ENCODE data around the gene FAM3B. TPM values are rescaled to one million over a fixed set of nuclear protein-coding genes. Genes with fewer than 3 reads are reported as not detected.

FAM3B gene
- total RNA-seq, 1 experiment from 2014 or later = not detected

- intact Hi-C loops (cut with micrococcal nuclease) = no loop called here
- no peak overlapping the region for H3K4me3 Mint-ChIP-seq (ENCODE audit: unreplicated experiment)
- H3K27ac Mint-ChIP-seq (ENCODE audit: low read depth, unreplicated experiment) = no peak overlapping the region
- CTCF ChIA-PET = no interaction called here
- no TSS peak for BruUV-seq (replicated peaks)
- TF ChIP-seq CTCF (IDR thresholded peaks at IDR 0.05; ENCODE audit: unreplicated experiment) = no peak
- H3K27me3 Mint-ChIP-seq (ENCODE audit: insufficient read depth, unreplicated experiment) = no peaks in the 10 kb centered on the region
- no peak for DNase-seq (ENCODE audit: unreplicated experiment)
- H3K36me3 Mint-ChIP-seq (ENCODE audit: insufficient read depth, unreplicated experiment) = peaks cover 9% of the 10 kb centered on the region
- peaks cover 2% of the 10 kb centered on the region for H3K9me3 Mint-ChIP-seq (ENCODE audit: unreplicated experiment)
- H3K4me1 Mint-ChIP-seq (ENCODE audit: insufficient read depth, unreplicated experiment) = no peaks in the 10 kb centered on the region
- POLR2A ChIA-PET = interaction anchor here (0.5 kb wide), 1 partner anchor 262 kb away, joined by 3 read pairs; no protein-coding TSS in a partner anchor
Measured at GRCh38 chr21:41277846-41278245, 38.8 kb upstream of the FAM3B start.

DNA sequence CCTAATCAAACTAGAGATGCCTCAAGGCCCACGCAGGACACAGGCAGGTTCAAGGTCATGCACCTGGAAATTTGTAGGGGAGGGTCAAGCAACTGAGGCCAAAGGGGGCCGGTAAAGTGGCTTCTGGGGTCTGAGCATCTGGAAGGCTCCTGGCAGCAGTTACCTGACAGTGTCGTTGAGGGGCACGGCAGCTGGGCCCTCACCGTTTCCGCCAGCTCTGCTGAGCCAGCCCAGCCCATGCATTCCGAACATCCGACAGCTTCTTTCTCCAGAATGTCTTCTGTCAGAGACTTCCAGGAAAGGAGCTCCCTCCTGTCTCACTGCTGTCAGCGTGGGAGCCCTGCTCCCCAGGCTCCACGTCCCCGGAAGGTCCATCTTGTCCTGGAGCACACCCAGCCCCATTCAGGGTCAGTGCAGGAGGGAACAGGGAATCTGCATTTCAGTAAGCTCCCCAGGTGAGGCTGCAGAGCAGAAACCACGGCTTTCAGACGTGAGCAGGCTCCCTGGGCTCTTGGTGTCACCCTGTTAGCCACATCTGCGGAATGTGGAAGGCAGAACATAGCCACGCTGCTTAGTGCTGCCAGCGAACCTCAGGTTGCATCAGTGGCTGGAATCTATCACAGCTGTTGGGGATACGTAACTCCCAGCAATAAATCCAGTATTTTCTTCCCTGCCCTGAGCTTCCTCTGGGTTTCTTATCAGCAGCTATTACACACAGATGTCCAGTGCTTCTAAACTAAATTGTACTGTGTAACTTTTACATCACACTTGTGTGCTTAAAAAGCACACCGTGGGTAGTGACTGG lies 36.3 kb upstream of the FAM3B start:
- DNase-seq (ENCODE audit: unreplicated experiment) = no peak
- no peaks in the 10 kb centered on the region for H3K4me1 Mint-ChIP-seq (ENCODE audit: insufficient read depth, unreplicated experiment)
- H3K4me3 Mint-ChIP-seq (ENCODE audit: unreplicated experiment) = no peak overlapping the region
- no TSS peak for BruUV-seq (replicated peaks)
- peaks cover 7% of the 10 kb centered on the region for H3K36me3 Mint-ChIP-seq (ENCODE audit: insufficient read depth, unreplicated experiment)
- POLR2A ChIA-PET = no interaction called here
- H3K9me3 Mint-ChIP-seq (ENCODE audit: unreplicated experiment) = no peaks in the 10 kb centered on the region
- CTCF ChIA-PET = interaction anchor here (1.0 kb wide), 1 partner anchor 537 kb away, joined by 4 read pairs; no protein-coding TSS in a partner anchor
- no peak for TF ChIP-seq CTCF (IDR thresholded peaks at IDR 0.05; ENCODE audit: unreplicated experiment)
- H3K27ac Mint-ChIP-seq (ENCODE audit: low read depth, unreplicated experiment) = no peak overlapping the region
- intact Hi-C loops (cut with micrococcal nuclease) = loop anchor here (10.0 kb wide), 3 partner anchors 116 to 834 kb away; partner anchors contain the start of gene BACE2
- no peaks in the 10 kb centered on the region for H3K27me3 Mint-ChIP-seq (ENCODE audit: insufficient read depth, unreplicated experiment)

- intact Hi-C loops (cut with micrococcal nuclease) = loop anchor here (10.0 kb wide), 3 partner anchors 118 to 832 kb away; partner anchors contain the start of gene BACE2
- no TSS peak for BruUV-seq (replicated peaks)
- H3K36me3 Mint-ChIP-seq (ENCODE audit: insufficient read depth, unreplicated experiment) = no peaks in the 10 kb centered on the region
- no peak overlapping the region for H3K27ac Mint-ChIP-seq (ENCODE audit: low read depth, unreplicated experiment)
- DNase-seq (ENCODE audit: unreplicated experiment) = no peak
- H3K27me3 Mint-ChIP-seq (ENCODE audit: insufficient read depth, unreplicated experiment) = no peaks in the 10 kb centered on the region
- no peaks in the 10 kb centered on the region for H3K4me1 Mint-ChIP-seq (ENCODE audit: insufficient read depth, unreplicated experiment)
- H3K9me3 Mint-ChIP-seq (ENCODE audit: unreplicated experiment) = no peaks in the 10 kb centered on the region
- ChIA-PET CTCF (interaction anchor here (0.5 to 4.2 kb wide), 41 partner anchors 9 to 839 kb away, joined by 3 to 52 read pairs (median 4); no protein-coding TSS in a partner anchor), POLR2A (interaction anchor here (0.6 to 1.7 kb wide), 6 partner anchors 115 to 832 kb away, joined by 3 to 5 read pairs (median 4); no protein-coding TSS in a partner anchor)
- no peak for TF ChIP-seq CTCF (IDR thresholded peaks at IDR 0.05; ENCODE audit: unreplicated experiment)
- no peak overlapping the region for H3K4me3 Mint-ChIP-seq (ENCODE audit: unreplicated experiment)
Measured at GRCh38 chr21:41282412-41282811, 34.2 kb upstream of the FAM3B start.

- Mint-ChIP-seq H3K9me3 (ENCODE audit: unreplicated experiment) (no peaks in the 10 kb centered on the region), H3K27ac (ENCODE audit: low read depth, unreplicated experiment) (no peak overlapping the region), H3K4me3 (ENCODE audit: unreplicated experiment) (no peak overlapping the region), H3K27me3 (ENCODE audit: insufficient read depth, unreplicated experiment) (no peaks in the 10 kb centered on the region), H3K36me3 (ENCODE audit: insufficient read depth, unreplicated experiment) (no peaks in the 10 kb centered on the region), H3K4me1 (ENCODE audit: insufficient read depth, unreplicated experiment) (no peaks in the 10 kb centered on the region)
- ChIA-PET CTCF (interaction anchor here (0.6 to 4.2 kb wide), 65 partner anchors 10 to 1167 kb away, joined by 3 to 52 read pairs (median 4); no protein-coding TSS in a partner anchor), POLR2A (interaction anchor here (0.6 to 1.7 kb wide), 9 partner anchors 60 to 831 kb away, joined by 3 to 9 read pairs (median 4); no protein-coding TSS in a partner anchor)
- intact Hi-C loops (cut with micrococcal nuclease) = loop anchor here (1.0 to 10.0 kb wide), 7 partner anchors 119 to 831 kb away; partner anchors contain the start of gene BACE2
- no TSS peak for BruUV-seq (replicated peaks)
- peak; percentile 89 for DNase-seq (ENCODE audit: unreplicated experiment)
- peak; percentile 82 for TF ChIP-seq CTCF (IDR thresholded peaks at IDR 0.05; ENCODE audit: unreplicated experiment)
Measured at GRCh38 chr21:41283211-41283818, 33.3 kb upstream of the FAM3B start.
